NCI-H226 (cell line): ENCODE data around the gene SSTR5.

Source experiments
- DNase-seq: peaks from one replicate; pipeline ENCODE4 v3.0.0-alpha.2; 2015

SSTR5 gene

DNA sequence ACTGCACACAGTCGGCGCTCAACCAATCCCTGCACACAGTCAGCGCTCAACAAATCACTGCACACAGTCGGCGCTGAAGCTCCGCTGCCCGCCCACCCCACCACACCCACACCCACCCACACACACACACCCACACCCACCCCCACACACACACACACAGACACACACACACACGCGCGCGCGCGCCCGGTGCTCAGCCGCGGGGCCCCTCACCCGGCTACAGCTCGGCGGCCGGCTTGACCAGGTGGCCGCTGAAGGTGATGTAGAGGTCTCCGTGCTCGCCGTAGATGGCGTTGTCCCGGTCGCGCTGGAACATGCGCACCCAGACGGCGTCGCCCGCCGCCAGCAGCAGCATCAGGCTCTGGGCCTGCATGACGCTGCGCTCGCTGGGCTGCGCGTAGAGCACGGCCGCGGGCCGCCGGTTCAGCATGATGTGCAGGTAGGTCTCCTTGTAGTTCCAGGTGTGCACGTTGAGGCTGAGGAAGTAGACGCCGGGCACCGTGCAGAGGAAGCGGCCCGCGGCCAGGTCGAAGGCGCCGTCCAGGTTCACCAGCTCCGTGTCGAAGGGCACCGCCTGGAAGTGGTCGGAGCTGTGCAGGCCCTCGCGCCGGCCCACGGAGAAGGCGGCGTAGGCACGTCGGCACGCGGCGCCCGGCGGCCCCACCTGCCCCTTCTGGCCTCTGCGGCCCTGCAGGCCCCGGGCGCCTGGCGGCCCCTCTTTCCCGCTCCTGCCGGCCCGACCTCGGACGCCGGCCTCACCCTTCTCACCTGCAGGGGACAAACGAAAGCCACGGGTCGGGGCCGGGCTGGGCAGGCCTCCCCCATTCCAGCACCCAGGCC is 21.0 kb downstream of the SSTR5 start:
- DNase-seq, result no peak

DNA sequence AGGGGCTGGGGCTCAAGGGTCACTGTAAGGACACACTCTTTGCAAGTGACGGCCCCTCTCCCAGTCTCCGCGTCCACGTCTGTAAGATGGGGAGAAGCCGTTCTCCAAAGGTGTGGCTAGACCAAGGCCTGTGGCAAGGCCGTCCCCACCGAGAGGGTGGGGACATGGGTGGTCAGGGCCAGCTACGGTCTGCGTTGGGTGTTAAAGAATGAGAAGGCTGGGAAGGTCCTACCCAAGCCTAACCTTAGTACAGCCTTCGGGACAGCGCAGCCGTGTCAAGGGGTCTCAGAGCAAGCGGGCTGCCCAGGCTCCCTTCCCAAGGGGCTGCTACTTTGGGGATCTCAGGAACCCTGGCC is 21.6 kb downstream of the SSTR5 start:
- no peak for DNase-seq

DNA sequence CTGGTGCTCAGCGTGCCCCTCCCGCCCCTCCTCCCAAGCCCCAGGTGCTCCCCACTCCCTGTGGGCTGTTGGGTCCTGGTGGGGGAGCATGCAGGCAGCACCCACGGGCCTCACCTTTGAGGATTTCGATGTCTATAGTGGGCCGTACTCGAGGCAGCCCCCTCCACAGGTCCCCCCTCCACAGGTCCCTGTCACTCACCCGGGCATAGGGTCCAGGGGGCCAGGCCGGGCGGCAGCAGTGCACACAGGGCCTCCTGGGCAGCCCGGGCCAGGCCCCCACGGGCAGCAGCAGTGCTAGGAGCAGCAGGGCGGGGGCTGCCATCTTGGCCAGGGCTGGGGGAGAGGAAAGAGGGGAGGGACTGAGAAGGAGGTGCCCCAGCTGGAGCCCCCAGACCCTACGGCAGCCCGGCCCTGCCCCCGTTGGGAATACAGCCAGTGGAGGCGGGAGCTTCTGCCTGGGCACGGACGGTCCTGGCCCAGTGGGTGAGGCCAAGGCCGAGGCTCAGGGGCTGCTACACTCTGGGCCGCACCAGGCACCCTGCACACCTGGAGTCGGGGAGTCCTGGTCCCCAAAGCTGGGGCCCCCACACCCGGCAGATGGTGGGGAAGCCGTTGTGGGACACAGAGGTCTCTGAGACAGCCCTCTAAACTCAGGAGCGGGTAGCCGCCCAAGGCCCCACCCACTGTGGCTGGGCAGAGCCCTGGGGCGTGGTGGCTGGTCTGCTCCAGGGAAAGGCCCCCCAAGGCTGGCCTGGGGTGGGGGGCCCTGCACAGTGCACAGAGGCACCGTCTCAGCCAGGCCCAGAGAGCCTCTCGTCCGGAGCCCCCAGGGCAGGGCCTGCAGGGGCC is 22.3 kb downstream of the SSTR5 start:
- no peak for DNase-seq

DNA sequence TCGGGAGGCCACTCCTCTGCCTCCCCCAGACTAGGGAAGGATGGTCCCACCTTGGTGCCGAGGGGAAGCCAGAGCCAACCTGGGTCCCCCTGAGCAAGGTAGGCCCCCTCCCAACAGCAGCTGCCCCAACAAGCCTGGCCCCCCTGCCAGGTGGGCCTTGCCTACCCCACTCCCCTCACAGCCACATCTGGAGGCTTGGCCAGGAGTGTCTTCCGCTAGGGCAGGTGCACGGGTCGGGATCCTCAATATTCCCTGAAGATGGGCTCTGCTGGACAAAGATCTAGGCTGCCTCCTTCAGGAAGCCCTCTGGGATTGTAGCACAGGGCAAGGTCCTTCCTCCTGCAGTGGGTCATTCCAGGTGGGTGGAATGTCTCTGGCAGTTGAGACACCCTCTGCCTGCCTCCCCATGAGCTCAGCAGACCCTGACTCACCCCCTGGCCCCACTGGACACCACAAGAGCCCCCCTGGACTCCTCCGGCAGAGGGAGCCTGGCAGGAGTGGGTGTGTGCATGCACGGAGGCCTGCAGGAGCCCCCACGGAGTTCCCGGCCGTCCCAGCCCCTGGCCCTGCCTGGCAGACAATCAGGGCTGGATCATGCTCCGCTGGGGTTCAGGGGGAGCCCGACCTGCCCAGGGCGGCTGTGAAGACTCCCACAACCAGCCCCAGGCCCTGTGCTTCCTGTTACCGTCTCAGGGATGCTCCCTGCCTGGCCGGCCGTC is 23.1 kb downstream of the SSTR5 start:
- no peak for DNase-seq

DNA sequence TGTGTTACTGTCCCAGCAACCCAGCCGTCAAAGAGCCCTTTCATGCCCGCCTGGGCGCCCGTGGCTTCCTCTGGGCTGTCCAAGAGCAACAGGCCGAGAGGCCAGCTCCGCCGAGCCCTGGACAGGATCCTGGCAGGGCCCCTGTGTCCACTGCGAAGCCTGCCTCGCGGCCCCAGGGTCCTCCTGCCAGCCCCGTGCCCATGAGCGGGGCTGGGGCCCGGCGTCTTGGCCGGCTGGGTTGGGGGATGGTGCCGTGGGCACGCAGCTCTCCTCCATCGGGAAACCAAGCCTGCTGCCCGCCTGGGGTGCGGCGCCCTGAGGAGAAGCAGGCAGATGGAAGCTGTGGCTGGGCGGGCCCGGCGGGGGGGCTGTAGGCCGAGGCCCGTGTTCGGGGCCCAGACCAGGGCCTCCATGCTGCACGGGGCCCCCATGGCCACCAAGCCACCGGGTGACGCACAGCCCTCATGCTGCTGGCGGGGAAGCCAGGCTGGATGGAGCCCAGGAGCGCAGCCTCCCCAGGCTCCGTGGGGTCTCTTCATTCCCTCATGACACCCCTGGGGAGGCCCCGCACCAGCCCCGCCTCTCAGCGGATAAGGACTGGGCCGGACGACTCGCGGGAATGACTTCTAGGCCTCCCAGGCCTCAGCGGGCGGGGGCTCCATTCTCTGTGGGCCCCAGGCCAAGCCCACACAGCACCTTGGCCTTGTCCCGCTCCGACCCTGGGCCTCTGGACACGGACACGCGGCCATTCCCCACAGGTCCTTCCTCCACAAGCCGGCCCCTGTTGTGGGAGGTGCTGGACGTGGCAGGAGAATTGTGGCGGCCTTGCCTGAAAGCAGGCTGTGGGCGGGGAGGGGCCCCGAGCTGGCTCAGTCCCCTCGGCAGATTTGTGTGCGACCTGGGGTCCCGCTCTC is 23.9 kb downstream of the SSTR5 start, which contains the start of gene C1QTNF8:
Gene C1QTNF8, minus strand, starts transcription at position 76 of the 914 bp plus-strand sequence. CDS start 1,322 bp downstream, outside the sequence.
- no peak for DNase-seq

DNA sequence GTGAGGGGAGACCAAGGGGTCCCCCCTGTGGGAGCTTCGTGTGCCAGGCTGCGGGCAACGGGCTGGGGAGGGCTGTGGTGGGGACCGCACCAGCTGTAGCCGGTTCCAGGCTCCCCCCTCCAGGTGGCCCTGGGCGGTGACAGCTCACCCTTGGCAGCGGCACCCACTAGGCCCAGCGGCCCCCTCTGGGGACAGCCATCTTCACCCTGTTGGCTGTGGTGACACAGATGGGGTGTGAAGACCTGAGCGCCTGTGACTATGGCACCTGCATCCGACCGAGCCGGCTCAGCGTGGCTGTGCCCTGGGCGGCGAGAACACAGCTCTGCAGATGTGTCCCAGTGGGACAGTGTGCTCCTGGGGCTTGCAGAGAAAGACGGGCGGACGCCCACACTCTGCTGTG is 24.6 kb downstream of the SSTR5 start:
- no peak for DNase-seq

DNA sequence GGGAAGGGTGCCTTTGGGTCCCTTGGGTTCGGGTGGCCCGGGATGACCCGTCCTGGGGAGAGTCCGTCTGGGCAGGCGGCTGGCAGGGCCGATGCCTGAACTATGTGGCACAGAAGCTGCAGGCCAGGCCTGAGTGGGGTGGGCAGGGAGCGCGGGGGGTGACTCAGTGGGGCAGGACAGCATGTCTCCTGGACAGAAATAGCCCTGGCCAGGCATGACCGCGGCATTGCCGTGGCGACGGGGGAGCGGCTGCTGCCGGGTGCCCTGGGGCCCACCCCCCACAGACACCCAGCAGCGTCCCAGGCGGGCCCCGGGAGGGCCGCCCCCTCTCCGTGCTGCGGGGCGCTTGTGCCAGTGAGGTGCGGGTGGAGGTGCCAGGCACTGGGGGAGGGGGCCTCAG is 25.3 kb downstream of the SSTR5 start:
- no peak for DNase-seq

DNA sequence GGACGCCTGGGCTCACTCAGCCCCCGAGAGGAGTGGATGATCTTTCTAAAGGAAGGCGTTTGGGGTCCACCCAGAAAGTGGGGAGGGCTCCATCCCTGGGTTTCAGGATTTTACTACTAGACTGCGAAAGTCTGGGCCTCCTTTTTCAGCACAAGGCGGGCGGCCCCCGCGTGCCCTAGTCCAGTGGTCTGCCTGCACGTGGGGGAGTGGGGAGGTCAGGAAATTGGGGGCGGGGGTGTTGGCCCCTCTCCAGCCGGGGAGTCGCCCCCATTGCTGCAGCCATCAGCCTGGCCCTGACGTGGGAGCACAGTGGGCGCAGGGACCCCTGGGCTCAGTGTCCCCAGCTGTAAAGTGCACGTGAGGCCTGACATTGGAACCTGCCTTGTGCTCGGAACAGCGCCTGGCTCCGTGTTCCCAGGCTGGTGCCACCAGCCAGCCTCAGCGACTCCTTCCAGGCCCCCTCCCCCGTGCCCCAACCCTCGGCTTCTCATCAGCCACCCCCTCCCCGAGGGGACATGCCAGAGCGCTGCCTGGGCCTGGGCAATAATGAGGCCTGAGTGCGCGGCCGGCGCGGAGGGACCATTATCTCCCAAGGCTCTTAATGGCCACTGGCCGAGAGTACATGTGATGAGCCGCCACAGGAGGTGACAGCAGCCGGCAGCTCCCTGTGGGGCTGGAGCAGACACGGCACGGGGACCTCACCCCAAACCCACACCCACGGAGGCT is 25.9 kb downstream of the SSTR5 start:
- DNase-seq, result no peak

DNA sequence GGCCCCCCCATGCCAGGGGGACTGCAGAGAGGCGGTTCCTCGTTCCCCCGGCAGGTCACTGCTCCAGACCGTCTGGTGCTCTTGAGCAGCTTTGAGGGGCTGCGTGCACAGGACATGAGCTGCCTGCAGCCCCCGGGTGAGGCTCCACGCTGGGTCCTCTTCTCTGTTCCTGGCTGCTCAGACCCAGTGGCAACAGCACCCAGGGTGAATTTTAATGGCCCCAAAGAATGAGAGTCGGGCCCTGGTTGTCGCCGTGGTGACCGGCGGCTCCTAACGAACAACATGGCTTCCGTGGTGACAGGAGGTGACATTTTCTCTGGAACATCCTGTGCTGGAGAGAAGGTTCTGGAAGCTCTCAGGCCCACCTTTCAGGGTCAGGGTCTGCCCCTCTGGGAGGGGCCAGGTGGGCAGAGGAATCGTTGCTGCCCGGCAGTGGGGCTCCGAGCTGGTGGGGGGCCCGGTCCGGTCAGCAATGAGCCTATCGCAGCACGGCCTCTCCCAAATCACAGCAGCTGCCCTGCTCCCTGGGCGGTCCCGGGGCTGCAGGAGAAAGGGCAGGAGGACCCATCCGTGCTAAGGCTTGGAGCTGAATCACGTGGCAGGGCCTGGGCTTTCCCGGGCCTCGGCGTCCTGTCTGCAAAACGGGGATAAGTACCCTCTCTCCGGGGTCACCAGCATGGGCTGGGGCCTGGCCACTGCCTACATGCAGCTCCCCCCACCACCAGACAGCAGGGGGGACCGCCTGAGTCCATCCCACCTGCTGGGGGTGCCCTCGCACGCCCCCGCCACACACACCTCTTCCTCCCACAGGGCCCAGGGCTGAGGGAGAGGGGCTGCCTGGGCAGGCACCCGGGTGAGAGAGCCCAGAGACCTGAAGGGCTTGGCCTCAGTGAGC is 26.9 kb downstream of the SSTR5 start:
- no peak for DNase-seq

DNA sequence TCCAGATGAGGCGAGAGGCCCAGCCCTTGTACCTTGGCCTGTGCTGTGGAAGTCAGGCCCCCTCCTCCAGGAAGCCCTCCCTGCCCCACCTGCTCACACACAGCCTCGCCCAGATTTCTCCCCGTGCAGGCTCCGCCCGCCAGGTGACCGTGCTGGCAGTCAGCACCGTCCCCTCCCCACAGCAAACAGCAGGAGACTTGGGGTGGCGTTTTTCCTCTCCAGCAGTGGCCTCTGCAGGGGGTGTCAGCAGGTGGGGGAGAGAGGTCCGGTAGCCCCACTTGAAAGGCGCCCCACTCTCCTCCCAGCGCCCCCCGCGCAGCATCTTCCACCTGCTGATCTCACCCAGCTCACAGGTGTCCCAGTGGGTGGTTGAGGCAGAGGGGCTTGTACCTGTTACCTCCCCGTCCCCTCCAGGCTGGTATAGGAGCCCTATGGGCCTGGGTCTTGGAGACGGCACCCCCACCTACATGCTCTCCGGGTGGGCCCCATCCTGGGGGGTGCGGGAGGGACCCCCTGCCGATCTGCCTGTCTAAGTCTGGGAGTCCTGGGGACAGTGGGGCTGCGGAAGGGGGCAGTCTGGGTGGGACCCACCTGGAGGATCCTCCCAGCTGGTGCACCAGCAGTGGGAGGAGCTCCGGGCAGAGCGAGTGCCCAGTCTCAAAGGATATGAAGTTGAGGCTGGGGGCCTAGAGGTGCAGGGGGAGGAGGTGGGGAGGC is 27.7 kb downstream of the SSTR5 start:
- no peak for DNase-seq

DNA sequence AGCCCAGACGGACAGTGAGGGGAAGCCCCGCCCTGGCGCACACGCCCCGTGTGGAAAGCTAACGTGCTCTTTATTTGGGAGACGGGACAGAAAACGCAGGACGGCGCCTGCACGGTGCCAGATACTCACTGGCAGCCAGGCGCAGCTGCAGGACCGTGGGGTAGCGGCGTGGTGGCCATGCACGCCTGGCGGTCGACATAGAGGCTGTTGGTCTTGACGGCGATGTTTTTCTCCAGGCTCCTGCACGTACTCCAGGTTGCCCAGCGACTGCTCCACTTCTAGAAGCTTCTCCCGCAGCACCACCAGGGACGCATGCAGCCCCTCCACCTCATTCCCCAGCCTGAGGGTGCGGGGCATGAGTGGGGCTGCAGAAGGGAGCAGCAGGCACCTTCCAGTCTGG is 28.6 kb downstream of the SSTR5 start:
- no peak for DNase-seq

DNA sequence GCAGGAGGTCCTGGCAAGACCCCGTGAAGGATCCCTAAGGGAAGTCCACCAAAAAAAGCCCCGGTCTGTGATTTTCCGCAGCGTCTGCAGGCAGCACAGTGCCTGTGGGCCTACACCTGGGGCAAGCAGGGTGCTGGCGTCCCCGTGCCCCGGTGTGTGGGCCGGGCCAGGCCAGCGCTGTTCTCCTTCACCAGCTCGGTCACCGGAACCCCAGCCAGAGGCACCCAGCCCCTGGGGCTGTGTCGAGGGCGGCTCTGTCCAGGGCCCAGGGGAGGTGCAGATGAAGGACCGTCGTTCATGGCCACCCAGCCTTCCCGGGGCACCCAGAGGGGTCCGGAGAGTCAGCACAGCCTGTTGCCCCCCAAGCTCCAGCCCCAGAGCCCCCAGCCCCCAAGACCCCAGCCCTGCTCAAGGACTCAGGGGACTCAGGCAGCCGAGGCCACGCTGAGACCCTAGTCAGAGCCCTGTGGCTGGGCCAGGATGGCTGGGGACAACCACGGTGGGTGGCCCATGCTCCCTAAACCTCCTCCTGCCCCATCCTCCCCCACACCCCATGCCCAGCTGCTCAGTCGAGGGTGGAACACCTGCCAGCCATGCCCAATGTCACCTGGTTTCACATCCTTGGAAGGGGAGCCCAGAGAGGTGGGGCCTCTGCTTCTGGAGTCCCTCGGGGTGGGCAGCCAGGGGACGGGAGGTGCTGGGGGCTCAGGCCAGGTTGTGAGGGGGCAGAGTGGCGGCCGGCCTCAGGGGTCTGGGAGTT is 29.2 kb downstream of the SSTR5 start:
- DNase-seq, result no peak

DNA sequence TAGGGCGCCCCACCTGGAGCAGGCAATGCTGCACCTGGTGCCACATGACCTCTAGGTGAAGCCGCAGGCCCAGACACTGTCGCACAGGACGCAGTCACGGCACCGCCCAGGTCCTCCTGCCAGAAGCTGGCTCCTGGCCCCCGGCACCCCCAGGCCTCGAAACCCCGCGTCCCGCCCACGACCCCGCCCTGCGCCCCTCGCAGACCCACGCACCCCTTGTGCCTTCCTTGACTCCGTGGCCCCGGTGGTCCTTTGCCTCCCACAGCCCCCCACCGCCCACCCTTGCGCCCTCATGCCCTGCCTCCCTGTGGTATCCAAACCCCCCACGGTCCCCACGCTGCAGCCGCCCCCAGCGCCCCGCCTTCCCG is 29.8 kb downstream of the SSTR5 start:
- no peak for DNase-seq

DNA sequence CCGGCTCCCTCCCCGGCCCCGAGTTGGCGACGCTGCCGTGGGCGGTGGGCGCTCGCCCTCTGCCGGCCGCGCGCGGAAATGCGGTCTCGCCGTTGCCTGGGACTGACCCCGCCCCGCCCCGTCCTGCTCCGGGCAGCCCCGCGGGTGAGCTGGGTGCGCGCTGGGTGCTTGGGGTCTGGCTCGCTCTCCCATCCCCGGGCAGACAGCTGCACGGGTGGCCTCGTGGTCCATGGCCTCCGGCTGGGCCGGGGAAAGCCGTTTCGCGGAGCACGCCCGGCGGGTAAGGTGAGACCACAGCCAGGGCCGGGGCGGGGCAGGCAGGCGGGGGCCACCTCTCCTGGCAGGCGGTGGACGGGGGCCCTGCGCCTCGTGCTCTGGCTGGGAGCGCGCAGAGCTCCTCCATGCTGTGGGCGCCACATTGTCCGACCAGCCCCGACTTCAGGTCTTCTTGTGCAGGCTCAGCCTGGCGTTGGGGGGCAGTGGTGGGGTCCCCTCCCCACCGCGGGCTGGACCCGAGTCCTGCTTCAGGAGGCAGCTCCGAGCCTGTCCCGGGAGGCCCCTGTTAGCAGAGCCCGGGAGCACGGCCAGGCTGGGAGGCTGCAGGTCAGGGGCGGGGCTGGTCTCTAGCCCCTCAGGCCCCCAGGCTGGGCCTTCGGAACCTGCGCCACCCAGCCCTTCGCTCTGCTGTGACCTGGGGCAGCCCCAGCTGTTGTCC is 30.5 kb downstream of the SSTR5 start:
- DNase-seq, result no peak

DNA sequence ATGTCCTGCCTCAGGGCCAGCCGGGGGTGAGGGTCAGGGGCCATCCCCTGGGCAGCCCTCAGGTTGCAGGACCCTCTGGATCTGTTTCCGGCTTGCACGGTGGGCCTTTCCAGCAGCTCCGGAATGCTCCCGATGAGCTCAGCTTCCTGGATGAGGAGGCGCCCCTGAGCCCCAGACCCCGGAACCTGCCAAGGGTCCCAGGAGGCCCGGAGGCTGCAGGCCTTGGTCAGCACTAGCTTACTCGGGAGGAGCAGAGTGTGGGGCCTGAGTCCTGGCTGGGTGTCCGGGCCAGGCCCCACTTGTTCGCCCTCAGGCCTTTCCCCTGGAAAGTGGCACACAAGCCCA is 31.1 kb downstream of the SSTR5 start:
- DNase-seq, result no peak

DNA sequence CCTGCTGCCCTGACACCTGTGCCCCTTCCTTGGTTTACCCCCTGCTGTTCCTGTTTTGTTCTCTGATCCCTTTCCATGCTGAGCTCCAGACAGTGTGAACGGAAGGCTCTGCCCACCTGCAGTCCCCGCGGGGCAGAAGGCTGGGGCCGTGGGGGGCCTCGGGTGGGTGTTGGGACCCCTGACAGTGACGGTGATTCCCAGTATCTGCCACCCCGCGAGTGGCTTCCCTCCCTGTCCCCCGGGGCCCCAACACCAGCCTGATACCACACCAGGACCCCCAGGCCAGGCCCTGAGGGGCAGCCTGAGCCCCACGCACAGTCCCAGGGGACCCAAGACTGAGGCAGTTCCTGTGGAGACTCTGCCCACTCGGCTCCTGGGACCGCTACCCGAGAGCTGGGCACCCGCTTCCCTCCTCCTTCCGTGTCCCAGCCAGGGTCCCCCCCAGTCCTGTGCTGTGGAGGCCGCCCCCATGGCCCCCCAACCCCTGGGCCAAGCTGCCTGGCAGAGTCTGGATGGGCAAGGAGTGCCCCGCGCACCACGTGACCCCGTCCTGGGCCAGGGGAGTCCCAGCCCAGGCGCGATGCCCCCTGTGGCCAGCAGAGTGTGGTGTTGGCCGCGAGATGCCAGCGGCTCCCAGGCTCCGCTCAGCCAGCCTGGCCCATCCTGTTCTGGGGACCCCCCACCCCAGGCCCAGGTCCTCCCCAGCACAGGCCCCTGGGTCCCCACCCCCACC is 33.5 kb downstream of the SSTR5 start:
- peak; percentile 57 for DNase-seq

DNA sequence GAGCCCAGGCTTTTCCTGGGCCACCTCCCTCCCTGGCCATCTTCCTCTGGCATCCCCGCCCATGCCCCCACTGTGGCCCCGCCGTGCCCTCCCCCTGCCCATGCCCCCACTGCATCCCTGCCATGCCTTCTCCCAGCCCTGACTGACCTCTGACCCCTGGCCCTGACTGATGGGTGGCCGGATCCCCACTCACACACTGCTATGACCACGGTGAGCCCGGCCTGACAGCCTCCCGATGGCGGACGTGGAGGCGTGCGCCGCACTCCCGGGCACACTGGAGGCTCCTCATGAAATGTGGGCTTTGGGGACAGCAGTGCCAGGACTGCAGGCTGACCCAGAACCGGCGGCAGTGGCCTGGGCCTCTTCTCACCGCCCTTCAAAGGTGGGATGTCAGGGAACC is 34.1 kb downstream of the SSTR5 start:
- no peak for DNase-seq

DNA sequence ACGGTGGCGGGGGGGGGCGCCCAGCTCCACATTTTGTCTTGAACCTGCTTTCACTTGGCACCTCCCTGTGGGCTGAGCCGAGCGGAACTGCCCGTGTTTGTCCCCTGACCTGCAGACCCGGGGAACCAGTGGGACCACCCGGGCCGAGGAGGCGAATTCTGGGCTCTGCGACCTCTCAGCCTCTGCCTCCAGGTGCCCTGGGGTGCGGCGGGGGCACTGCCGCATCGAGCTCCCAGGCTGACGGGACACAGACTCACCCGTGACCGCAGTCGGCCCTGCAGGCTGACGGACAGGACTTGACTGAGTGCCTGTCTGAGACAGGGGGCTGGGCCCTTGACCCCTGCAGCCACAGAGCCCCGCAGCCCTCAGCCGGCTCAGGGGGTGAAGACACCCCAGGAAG is 34.6 kb downstream of the SSTR5 start:
- no peak for DNase-seq
